K562 (cell line): ENCODE results near the gene MPDZ. TPM values are rescaled to one million over a fixed set of nuclear protein-coding genes. Genes with fewer than 3 reads are reported as not detected.

ENCODE experiments used
- ATAC-seq: fragments of 200-7000 bp; cut with Tn5 transposase; 3 replicates; pipeline ENCODE4 v1.9.1; 2020; ENCODE audit warnings: moderate library complexity
- BruUV-seq: library from RNA; stranded (reverse); fragments of 400-500 nt; replicated peaks from 2 replicates; lab custom pipeline; 2021; lab: Mats Ljungman, UMichigan
- CTCF ChIA-PET: fragments of 300-600 bp; formaldehyde crosslinking; extraction: SDS; loops from one replicate; lab custom pipeline; 2021; ENCODE audit warnings: low intra/inter-chr PET ratio; lab: Yijun Ruan, JAX
- POLR2A ChIA-PET: fragments of 300-600, 350-650 bp; sonication (Branson Sonifier 250); formaldehyde crosslinking; extraction: SDS; loops from one replicate; lab custom pipeline; 2021; ENCODE audit warnings: antibody characterized with exemption, inconsistent platforms; lab: Yijun Ruan, JAX
- DNase-seq, 4 experiments: peaks; one replicate each; pipeline versions ENCODE4 v3.0.0 to v3.0.0-alpha.2; 2011 to 2018; ENCODE audit warnings: low spot score in 3 of 4, mixed read lengths in 3 of 4; ENCODE audit errors: extremely low read depth in 1 of 4
- FAIRE-seq: peaks from 2 replicates; lab custom pipeline; 2011; peaks lifted over from hg19 to GRCh38; lab: Jason Lieb, UNC
- H2AFZ ChIP-seq: 2 replicates; pipeline ENCODE4 v1.6.0; 2011; ENCODE audit warnings: low read depth, low read length, control low read depth, inconsistent platforms
- H3K27ac ChIP-seq: fragments of 200-600 bp; 3 replicates; pipeline ENCODE4 v1.8.0; 2011; ENCODE audit warnings: low read depth, mild to moderate bottlenecking, control low read depth, inconsistent platforms, low read length, moderate library complexity, mixed read lengths; ENCODE audit errors: extremely low read depth
- H3K27me3 ChIP-seq, 2 experiments: fragments of 300-600 bp in 1 of 2; 2 replicates in 1 of 2; 3 replicates in 1 of 2; pipeline versions ENCODE4 v1.6.0 to v1.8.0; 2011; ENCODE audit warnings: inconsistent platforms in 2 of 2, low read length in 2 of 2, mild to moderate bottlenecking in 1 of 2, mixed read lengths in 1 of 2, moderate library complexity in 1 of 2; ENCODE audit not compliant: control insufficient read depth in 2 of 2, insufficient read depth in 2 of 2
- H3K36me3 ChIP-seq: fragments of 300-600 bp; 3 replicates; pipeline ENCODE4 v1.8.0; 2011; ENCODE audit warnings: mild to moderate bottlenecking, low read length, inconsistent platforms; ENCODE audit not compliant: control insufficient read depth, insufficient read depth
- H3K4me1 ChIP-seq, 2 experiments: fragments of 200-600 bp in 1 of 2; replicated peaks in 1 of 2; 2 replicates in 1 of 2; 3 replicates in 1 of 2; pipeline versions ENCODE4 v1.5.1 to v1.8.0; 2011; ENCODE audit warnings: inconsistent platforms in 2 of 2, low read length in 2 of 2, mild to moderate bottlenecking in 1 of 2, mixed read lengths in 1 of 2, moderate library complexity in 1 of 2; ENCODE audit not compliant: control insufficient read depth in 2 of 2, insufficient read depth in 2 of 2
- H3K4me2 ChIP-seq: 2 replicates; pipeline ENCODE4 v1.6.1; 2011; ENCODE audit warnings: low read length, control low read depth, inconsistent platforms, mixed read lengths; ENCODE audit not compliant: insufficient read depth
- H3K4me3 ChIP-seq: fragments of 200-600 bp; sonication (generic), shearing (Covaris generic); 2 replicates; pipeline ENCODE4 v1.5.1; 2016; ENCODE audit warnings: control low read depth, inconsistent platforms
- H3K79me2 ChIP-seq: fragments of 200-600 bp; 3 replicates; pipeline ENCODE4 v1.8.0; 2011; ENCODE audit warnings: low read length, inconsistent platforms; ENCODE audit not compliant: control insufficient read depth, insufficient read depth
- H3K9ac ChIP-seq, 2 experiments: 2 replicates each; pipeline versions ENCODE4 v1.6.0 to v1.6.1; 2011; ENCODE audit warnings: low read depth in 2 of 2, low read length in 2 of 2, control low read depth in 1 of 2, inconsistent platforms in 1 of 2, mild to moderate bottlenecking in 1 of 2, mixed read lengths in 1 of 2; ENCODE audit not compliant: insufficient read depth in 1 of 2
- H3K9me1 ChIP-seq: one replicate; pipeline ENCODE4 v1.6.0; 2011; ENCODE audit warnings: inconsistent platforms, mild to moderate bottlenecking, low read length, moderate library complexity; ENCODE audit not compliant: control insufficient read depth, insufficient read depth
- H3K9me3 ChIP-seq: replicated peaks from 2 replicates; pipeline ENCODE4 v1.5.1; 2011; ENCODE audit warnings: low read depth, low read length, inconsistent platforms; ENCODE audit not compliant: control insufficient read depth, insufficient read depth
- H4K20me1 ChIP-seq: replicated peaks from 2 replicates; pipeline ENCODE4 v1.6.1; 2011; ENCODE audit warnings: low read length, inconsistent platforms, mixed read lengths; ENCODE audit not compliant: control insufficient read depth, insufficient read depth
- ETV1 ChIP-seq: fragments of 450-650 bp; conservative IDR thresholded peaks from 2 replicates; pipeline ENCODE4 v1.6.1; 2016; ENCODE audit warnings: missing genetic modification characterization, control low read depth, low read depth, missing compliant biosample characterization
- GATAD2A ChIP-seq: fragments of 450-650 bp; IDR thresholded peaks from 2 replicates; pipeline ENCODE4 v1.6.1; 2017
- LCOR ChIP-seq: sonication (generic); formaldehyde crosslinking; IDR thresholded peaks from 2 replicates; pipeline ENCODE4 v1.8.0; 2022; ENCODE audit warnings: mild to moderate bottlenecking, missing genetic modification reagents
- NCOA4 ChIP-seq: fragments of 450-650 bp; IDR thresholded peaks from 2 replicates; pipeline ENCODE4 v1.6.1; 2018; ENCODE audit warnings: mild to moderate bottlenecking; ENCODE audit not compliant: partially characterized antibody
- PRMT5 ChIP-seq: sonication (generic); formaldehyde crosslinking; IDR thresholded peaks from 2 replicates; pipeline ENCODE4 v1.5.0; 2020; ENCODE audit warnings: missing genetic modification reagents
- PTTG1 ChIP-seq: fragments of 450-650 bp; IDR thresholded peaks from 2 replicates; pipeline ENCODE4 v1.6.1; 2016; ENCODE audit warnings: low read depth, mild to moderate bottlenecking, missing genetic modification characterization, missing compliant biosample characterization
- RBM34 ChIP-seq: fragments of 200-400 bp; formaldehyde crosslinking; IDR thresholded peaks from 2 replicates; pipeline ENCODE4 v1.6.1; 2018; ENCODE audit warnings: low read length, borderline replicate concordance; ENCODE audit not compliant: insufficient read depth
- TOE1 ChIP-seq, 2 experiments: fragments of 450-650 bp in 1 of 2; sonication (generic) in 1 of 2; formaldehyde crosslinking in 1 of 2; IDR thresholded peaks; 2 replicates each; pipeline versions ENCODE4 v1.7.1 to v1.8.0; 2016 to 2022; ENCODE audit warnings: borderline replicate concordance in 2 of 2, mild to moderate bottlenecking in 2 of 2, antibody characterized with exemption in 1 of 2, inconsistent platforms in 1 of 2, low read depth in 1 of 2, missing genetic modification reagents in 1 of 2, moderate library complexity in 1 of 2
- TRIM24 ChIP-seq, 2 experiments: fragments of 450-650 bp; IDR thresholded peaks; 2 replicates each; pipeline ENCODE4 v1.6.1; 2016
- ZNF408 ChIP-seq: fragments of 250-450 bp; sonication (Bioruptor Pico); IDR thresholded peaks from 2 replicates; pipeline ENCODE4 v1.4.0; 2020; ENCODE audit warnings: low read depth, mild to moderate bottlenecking, moderate library complexity
- WGBS: fragments of 100-300 bp; shearing (Covaris generic); methylation state at CpG from one replicate; pipeline ENCODE4 v1.1.6; 2016; ENCODE audit warnings: low coverage, mixed read lengths; ENCODE audit not compliant: insufficient coverage; ENCODE audit errors: missing lambda C conversion rate; 5-methylcytosine and 5-hydroxymethylcytosine counted together
- in situ Hi-C: fragments of 300-500 bp; cut with MboI; formaldehyde crosslinking; loops from 4 replicates; pipeline ENCODE4 v1.15.0; 2018; ENCODE audit warnings: inconsistent platforms, mixed read lengths
- intact Hi-C: fragments of 100-400 bp; cut with micrococcal nuclease; formaldehyde crosslinking; loops from 2 replicates; pipeline ENCODE4 v1.14.2; 2022
- polyA plus RNA-seq, 8 experiments: library from polyadenylated mRNA; depleted of rRNA in 4 of 8; stranded (reverse) in 5 of 8; unstranded in 3 of 8; fragments of >200 nt; fragmentation: Nextera tagmentation in 2 of 8; fragmentation: Illumina TruSeq in 1 of 8; extraction: Ambion mirVana in 2 of 8; extraction: Trizol in 1 of 8; gene quantifications; 2 replicates each; pipeline versions ENCODE4 v1.2.1 to v1.2.3, GENCODE V29; 2011 to 2014; ENCODE audit warnings: inconsistent platforms in 1 of 8, missing spikeins in 1 of 8
- total RNA-seq, 7 experiments: library from RNA; depleted of rRNA in 6 of 7; stranded (reverse); fragments of >200 nt in 6 of 7; fragmentation: Illumina TruSeq in 2 of 7; extraction: Trizol in 2 of 7; gene quantifications; 2 replicates each; pipeline versions ENCODE4 v1.2.1 to v1.2.3, GENCODE V29; 2011 to 2021; ENCODE audit warnings: low replicate concordance in 1 of 7
- TF ChIP-seq, protein P1 (sequence below), 2 experiments: fragments of 450-650 bp in 1 of 2; sonication (generic) in 1 of 2; formaldehyde crosslinking in 1 of 2; IDR thresholded peaks in 1 of 2; conservative IDR thresholded peaks in 1 of 2; 2 replicates each; pipeline versions ENCODE4 v1.6.1 to v1.8.1; 2016 to 2023; ENCODE audit warnings: mild to moderate bottlenecking in 2 of 2, moderate library complexity in 2 of 2, inconsistent platforms in 1 of 2, missing genetic modification reagents in 1 of 2
- TF ChIP-seq, protein P2 (sequence below): fragments of 450-650 bp; IDR thresholded peaks from 2 replicates; pipeline ENCODE4 v1.6.1; 2016; ENCODE audit warnings: borderline replicate concordance
- TF ChIP-seq, protein P3 (sequence below): fragments of 450-650 bp; formaldehyde crosslinking; IDR thresholded peaks from 2 replicates; pipeline ENCODE4 v1.4.0; 2022; ENCODE audit warnings: mild to moderate bottlenecking, moderate library complexity

MPDZ gene
- total and polyA plus RNA-seq, 9 of the 15 experiments (the other 6 are each of a cell fraction or from before 2014, with no cell fraction given): 3.9 to 13.2 (median 5.7) TPM

- Histone ChIP-seq H3K79me2 (no peaks in the 10 kb centered on the region), H3K36me3 (no peaks in the 10 kb centered on the region), H3K27ac (no peak overlapping the region), H3K9me1 (no peaks in the 10 kb centered on the region), H3K9me3 (no peaks in the 10 kb centered on the region), H4K20me1 (no peaks in the 10 kb centered on the region), H2AFZ (no peak overlapping the region), H3K27me3 (no peaks in the 10 kb centered on the region), H3K4me3 (no peak overlapping the region), H3K4me1 (no peaks in the 10 kb centered on the region), H3K4me2 (no peak overlapping the region), H3K9ac (no peak overlapping the region)
- intact Hi-C loops (no loop called here), in situ Hi-C loops (no loop called here)
- FAIRE-seq (no peak), ATAC-seq (no peak), DNase-seq (no peak)
- ChIA-PET CTCF (no interaction called here), POLR2A (no interaction called here)
- no TSS peak for BruUV-seq
- 60% methylated on average over 2 of the region's 3 CpGs for WGBS
- TF ChIP-seq, protein P1, sequence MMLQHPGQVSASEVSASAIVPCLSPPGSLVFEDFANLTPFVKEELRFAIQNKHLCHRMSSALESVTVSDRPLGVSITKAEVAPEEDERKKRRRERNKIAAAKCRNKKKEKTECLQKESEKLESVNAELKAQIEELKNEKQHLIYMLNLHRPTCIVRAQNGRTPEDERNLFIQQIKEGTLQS (IDR thresholded peaks at IDR 0.05): no peak
- TF ChIP-seq, protein P1 (CRISPR knock-in tag; conservative IDR thresholded peaks at IDR 0.05): no peak
- TF ChIP-seq TOE1 (IDR thresholded peaks at IDR 0.05; ENCODE audit: borderline replicate concordance) (no peak), TOE1 (CRISPR knock-in tag; IDR thresholded peaks at IDR 0.05; ENCODE audit: borderline replicate concordance, low read depth) (no peak), LCOR (no peak), ETV1 (no peak), ZNF408 (CRISPR knock-in tag) (no peak), GATAD2A (no peak), RBM34 (no peak), PTTG1 (no peak), TRIM24 (IDR thresholded peaks at IDR 0.05) (no peak), PRMT5 (no peak), NCOA4 (no peak)
- TF ChIP-seq, protein P2, sequence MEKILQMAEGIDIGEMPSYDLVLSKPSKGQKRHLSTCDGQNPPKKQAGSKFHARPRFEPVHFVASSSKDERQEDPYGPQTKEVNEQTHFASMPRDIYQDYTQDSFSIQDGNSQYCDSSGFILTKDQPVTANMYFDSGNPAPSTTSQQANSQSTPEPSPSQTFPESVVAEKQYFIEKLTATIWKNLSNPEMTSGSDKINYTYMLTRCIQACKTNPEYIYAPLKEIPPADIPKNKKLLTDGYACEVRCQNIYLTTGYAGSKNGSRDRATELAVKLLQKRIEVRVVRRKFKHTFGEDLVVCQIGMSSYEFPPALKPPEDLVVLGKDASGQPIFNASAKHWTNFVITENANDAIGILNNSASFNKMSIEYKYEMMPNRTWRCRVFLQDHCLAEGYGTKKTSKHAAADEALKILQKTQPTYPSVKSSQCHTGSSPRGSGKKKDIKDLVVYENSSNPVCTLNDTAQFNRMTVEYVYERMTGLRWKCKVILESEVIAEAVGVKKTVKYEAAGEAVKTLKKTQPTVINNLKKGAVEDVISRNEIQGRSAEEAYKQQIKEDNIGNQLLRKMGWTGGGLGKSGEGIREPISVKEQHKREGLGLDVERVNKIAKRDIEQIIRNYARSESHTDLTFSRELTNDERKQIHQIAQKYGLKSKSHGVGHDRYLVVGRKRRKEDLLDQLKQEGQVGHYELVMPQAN: no peak
- TF ChIP-seq, protein P3, sequence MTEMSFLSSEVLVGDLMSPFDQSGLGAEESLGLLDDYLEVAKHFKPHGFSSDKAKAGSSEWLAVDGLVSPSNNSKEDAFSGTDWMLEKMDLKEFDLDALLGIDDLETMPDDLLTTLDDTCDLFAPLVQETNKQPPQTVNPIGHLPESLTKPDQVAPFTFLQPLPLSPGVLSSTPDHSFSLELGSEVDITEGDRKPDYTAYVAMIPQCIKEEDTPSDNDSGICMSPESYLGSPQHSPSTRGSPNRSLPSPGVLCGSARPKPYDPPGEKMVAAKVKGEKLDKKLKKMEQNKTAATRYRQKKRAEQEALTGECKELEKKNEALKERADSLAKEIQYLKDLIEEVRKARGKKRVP (CRISPR knock-in tag): no peak
These were observed 120.5 kb downstream of the MPDZ start for GRCh38 chr9:13158986-13159385.
